Measurements from ENCODE around the gene KCNH6. TPM values are rescaled to one million over a fixed set of nuclear protein-coding genes. Genes with fewer than 3 reads are reported as not detected.

Gene KCNH6
- polyA plus RNA-seq, 3 donors = not detected

- 87% methylated on average over 9 of the region's 12 CpGs for WGBS (ENCODE audit: insufficient coverage)
- no peak overlapping the region for H3K4me2 ChIP-seq (replicated peaks; ENCODE audit: extremely low read depth, low read length, poor library complexity, severe bottlenecking)
Measured at GRCh38 chr17:63486317-63487013, 36.7 kb upstream of the KCNH6 start.

GRCh38 chr17:63487014-63487339 is 36.2 kb upstream of the KCNH6 start:
- H3K27ac Mint-ChIP-seq = no peak overlapping the region
- Histone ChIP-seq H3K27me3 (ENCODE audit: control insufficient read depth in 2 of 2, insufficient read depth in 2 of 2, low read length in 2 of 2) (no peaks in the 10 kb centered on the region), H3K4me1 (ENCODE audit: control insufficient read depth in 1 of 2, insufficient read depth in 2 of 2, low read length in 2 of 2) (no peaks in the 10 kb centered on the region), H3K79me2 (ENCODE audit: insufficient read depth, low read length) (no peaks in the 10 kb centered on the region), H3K36me3 (replicated peaks in 1 of 2; ENCODE audit: control insufficient read depth in 1 of 2, insufficient read depth in 2 of 2, low read length in 2 of 2) (no peaks in the 10 kb centered on the region), H3K27ac (ENCODE audit: low read depth in 1 of 2, low read length in 2 of 2) (no peak overlapping the region), H3K9me3 (replicated peaks in 1 of 2; ENCODE audit: control insufficient read depth in 1 of 2, insufficient read depth in 1 of 2, low read length in 2 of 2) (no peaks in the 10 kb centered on the region), H4K20me1 (ENCODE audit: insufficient read depth, low read length) (no peaks in the 10 kb centered on the region), H2AFZ (ENCODE audit: insufficient read depth, low read depth, low read length, poor library complexity, severe bottlenecking) (no peak overlapping the region), H3K4me3 (replicated peaks in 1 of 3; ENCODE audit: low read depth in 2 of 3, low read length in 3 of 3) (no peak overlapping the region), H3K4me2 (replicated peaks; ENCODE audit: extremely low read depth, low read length, poor library complexity, severe bottlenecking) (no peak overlapping the region), H3K9ac (ENCODE audit: insufficient read depth, low read length, poor library complexity, severe bottlenecking) (no peak overlapping the region)
- H3K36me3 Mint-ChIP-seq = no peaks in the 10 kb centered on the region
- no peaks in the 10 kb centered on the region for H3K4me1 Mint-ChIP-seq
- H3K4me3 Mint-ChIP-seq = no peak overlapping the region
- no peaks in the 10 kb centered on the region for H3K9me3 Mint-ChIP-seq
- 90% methylated on average over 9 of the region's 11 CpGs for WGBS (ENCODE audit: insufficient coverage)
- intact Hi-C loops (cut with micrococcal nuclease) = no loop called here
- TF ChIP-seq CTCF (IDR thresholded peaks at IDR 0.05) = no peak
- DNase-seq = no peak
- peaks cover 0 to 14% (median 7%) of the 10 kb centered on the region in 3 donors for H3K27me3 Mint-ChIP-seq (ENCODE audit: low read depth in 3 of 3)

More at GRCh38 chr17:63486317-63487013, 36.7 kb upstream of the KCNH6 start:
- H3K4me1 Mint-ChIP-seq = no peaks in the 10 kb centered on the region
- no peak for TF ChIP-seq CTCF (IDR thresholded peaks at IDR 0.05)
- H2AFZ ChIP-seq (ENCODE audit: insufficient read depth, low read depth, low read length, poor library complexity, severe bottlenecking) = peak overlapping the region; percentile 6
- no peaks in the 10 kb centered on the region for H3K4me1 ChIP-seq (ENCODE audit: control insufficient read depth in 1 of 2, insufficient read depth in 2 of 2, low read length in 2 of 2)
- H3K4me3 ChIP-seq (replicated peaks in 1 of 3; ENCODE audit: low read depth in 2 of 3, low read length in 3 of 3) = no peak overlapping the region
- H3K36me3 ChIP-seq (replicated peaks in 1 of 2; ENCODE audit: control insufficient read depth in 1 of 2, insufficient read depth in 2 of 2, low read length in 2 of 2) = no peaks in the 10 kb centered on the region
- no peaks in the 10 kb centered on the region for H4K20me1 ChIP-seq (ENCODE audit: insufficient read depth, low read length)
- H3K27ac ChIP-seq (ENCODE audit: low read depth in 1 of 2, low read length in 2 of 2) = no peak overlapping the region
- no peak overlapping the region for H3K27ac Mint-ChIP-seq
- no peaks in the 10 kb centered on the region for H3K9me3 Mint-ChIP-seq
- peaks cover 0 to 14% (median 7%) of the 10 kb centered on the region in 3 donors for H3K27me3 Mint-ChIP-seq (ENCODE audit: low read depth in 3 of 3)
- no peaks in the 10 kb centered on the region for H3K27me3 ChIP-seq (ENCODE audit: control insufficient read depth in 2 of 2, insufficient read depth in 2 of 2, low read length in 2 of 2)
- intact Hi-C loops (cut with micrococcal nuclease) = no loop called here
- H3K79me2 ChIP-seq (ENCODE audit: insufficient read depth, low read length) = no peaks in the 10 kb centered on the region
- H3K4me3 Mint-ChIP-seq = no peak overlapping the region
- H3K36me3 Mint-ChIP-seq = no peaks in the 10 kb centered on the region
- H3K9me3 ChIP-seq (replicated peaks in 1 of 2; ENCODE audit: control insufficient read depth in 1 of 2, insufficient read depth in 1 of 2, low read length in 2 of 2) = no peaks in the 10 kb centered on the region
- DNase-seq = no peak
- H3K9ac ChIP-seq (ENCODE audit: insufficient read depth, low read length, poor library complexity, severe bottlenecking) = no peak overlapping the region

All from CD14-positive monocyte (primary cell).